Caco-2 (cell line): ENCODE results near the gene TSHZ3. TPM values are rescaled to one million over a fixed set of nuclear protein-coding genes. Genes with fewer than 3 reads are reported as not detected.

Experiments
- BruUV-seq: library from RNA; stranded (reverse); fragments of 400-500 nt; replicated peaks from 2 replicates; lab custom pipeline; 2021; lab: Mats Ljungman, UMichigan
- CTCF ChIA-PET: fragments of 300-600 bp; sonication (Branson Sonifier 250); formaldehyde crosslinking; loops from one replicate; lab custom pipeline; 2022; ENCODE audit warnings: antibody characterized with exemption; lab: Charles Lee
- POLR2A ChIA-PET: fragments of 300-600 bp; sonication (Branson Sonifier 250); formaldehyde crosslinking; loops from one replicate; lab custom pipeline; 2022; ENCODE audit warnings: antibody characterized with exemption; lab: Charles Lee
- DNase-seq, 2 experiments: peaks; one replicate each; pipeline versions ENCODE4 v3.0.0 to v3.0.0-alpha.2; 2020 to 2022
- H3K27me3 ChIP-seq: replicated peaks from 2 replicates; pipeline ENCODE4 v1.6.0; 2011; ENCODE audit warnings: low read length; ENCODE audit not compliant: control insufficient read depth, insufficient read depth
- H3K36me3 ChIP-seq: 2 replicates; pipeline ENCODE4 v1.5.1; 2011; ENCODE audit warnings: low read length; ENCODE audit not compliant: control insufficient read depth, insufficient read depth
- H3K4me1 ChIP-seq: fragments of 250-450 bp; sonication (Bioruptor Pico); 2 replicates; pipeline ENCODE4 v1.5.1; 2020; ENCODE audit warnings: mild to moderate bottlenecking
- H3K4me3 ChIP-seq: 2 replicates; pipeline ENCODE4 v1.5.1; 2011; ENCODE audit warnings: low read depth, mild to moderate bottlenecking, control low read depth, low read length
- H3K9me3 ChIP-seq: fragments of 250-450 bp; sonication (Bioruptor Pico); 2 replicates; pipeline ENCODE4 v1.5.1; 2020; ENCODE audit warnings: mild to moderate bottlenecking, moderate library complexity
- H3K27ac Mint-ChIP-seq: one replicate; pipeline ENCODE4 v1.8.0; 2022; ENCODE audit warnings: mixed read lengths; ENCODE audit not compliant: unreplicated experiment
- H3K27me3 Mint-ChIP-seq: one replicate; pipeline ENCODE4 v1.8.0; 2022; ENCODE audit warnings: mixed read lengths; ENCODE audit not compliant: insufficient read depth, unreplicated experiment
- H3K36me3 Mint-ChIP-seq: one replicate; pipeline ENCODE4 v1.8.0; 2022; ENCODE audit warnings: mild to moderate bottlenecking, mixed read lengths; ENCODE audit not compliant: insufficient read depth, unreplicated experiment
- H3K4me1 Mint-ChIP-seq: one replicate; pipeline ENCODE4 v1.8.0; 2022; ENCODE audit warnings: low read depth, mixed read lengths; ENCODE audit not compliant: unreplicated experiment
- H3K4me3 Mint-ChIP-seq: one replicate; pipeline ENCODE4 v1.8.0; 2022; ENCODE audit warnings: mild to moderate bottlenecking, moderate library complexity, mixed read lengths; ENCODE audit not compliant: unreplicated experiment
- H3K9me3 Mint-ChIP-seq: one replicate; pipeline ENCODE4 v1.8.0; 2022; ENCODE audit warnings: mixed read lengths; ENCODE audit not compliant: unreplicated experiment
- intact Hi-C: fragments of 100-400 bp; cut with micrococcal nuclease; formaldehyde crosslinking; loops from one replicate; pipeline ENCODE4 v1.10.0; 2022; ENCODE audit not compliant: unreplicated experiment
- total RNA-seq: library from RNA; stranded (reverse); gene quantifications from 2 replicates; pipeline ENCODE4 v1.2.3, GENCODE V29; 2022
- TF ChIP-seq, protein P1 (sequence below), 2 experiments: fragments of 200-600 bp in 1 of 2; IDR thresholded peaks; 1 replicate in 1 of 2; 2 replicates in 1 of 2; pipeline versions ENCODE4 v1.5.1 to v1.8.0; 2011 to 2022; ENCODE audit warnings: antibody characterized with exemption in 1 of 2, control low read depth in 1 of 2, inconsistent platforms in 1 of 2, low read depth in 1 of 2, low read length in 1 of 2, mild to moderate bottlenecking in 1 of 2, moderate library complexity in 1 of 2; ENCODE audit not compliant: insufficient read depth in 1 of 2, severe bottlenecking in 1 of 2, unreplicated experiment in 1 of 2

TSHZ3 gene
- total RNA-seq, 1 experiment from 2014 or later = not detected

GRCh38 chr19:31279436-31279765 is 69.8 kb downstream of the TSHZ3 start:
- H3K4me3 Mint-ChIP-seq = no peak overlapping the region
- CTCF ChIA-PET = no interaction called here
- BruUV-seq = no TSS peak
- Histone ChIP-seq H3K9me3 (no peaks in the 10 kb centered on the region), H3K4me1 (no peaks in the 10 kb centered on the region), H3K4me3 (no peak overlapping the region), H3K36me3 (no peaks in the 10 kb centered on the region), H3K27me3 (no peaks in the 10 kb centered on the region)
- POLR2A ChIA-PET = no interaction called here
- no peak for DNase-seq
- no peaks in the 10 kb centered on the region for H3K4me1 Mint-ChIP-seq
- no peak overlapping the region for H3K27ac Mint-ChIP-seq
- TF ChIP-seq, protein P1, sequence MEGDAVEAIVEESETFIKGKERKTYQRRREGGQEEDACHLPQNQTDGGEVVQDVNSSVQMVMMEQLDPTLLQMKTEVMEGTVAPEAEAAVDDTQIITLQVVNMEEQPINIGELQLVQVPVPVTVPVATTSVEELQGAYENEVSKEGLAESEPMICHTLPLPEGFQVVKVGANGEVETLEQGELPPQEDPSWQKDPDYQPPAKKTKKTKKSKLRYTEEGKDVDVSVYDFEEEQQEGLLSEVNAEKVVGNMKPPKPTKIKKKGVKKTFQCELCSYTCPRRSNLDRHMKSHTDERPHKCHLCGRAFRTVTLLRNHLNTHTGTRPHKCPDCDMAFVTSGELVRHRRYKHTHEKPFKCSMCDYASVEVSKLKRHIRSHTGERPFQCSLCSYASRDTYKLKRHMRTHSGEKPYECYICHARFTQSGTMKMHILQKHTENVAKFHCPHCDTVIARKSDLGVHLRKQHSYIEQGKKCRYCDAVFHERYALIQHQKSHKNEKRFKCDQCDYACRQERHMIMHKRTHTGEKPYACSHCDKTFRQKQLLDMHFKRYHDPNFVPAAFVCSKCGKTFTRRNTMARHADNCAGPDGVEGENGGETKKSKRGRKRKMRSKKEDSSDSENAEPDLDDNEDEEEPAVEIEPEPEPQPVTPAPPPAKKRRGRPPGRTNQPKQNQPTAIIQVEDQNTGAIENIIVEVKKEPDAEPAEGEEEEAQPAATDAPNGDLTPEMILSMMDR (IDR thresholded peaks at IDR 0.05; ENCODE audit: insufficient read depth in 1 of 2, low read depth in 1 of 2, low read length in 1 of 2, severe bottlenecking in 1 of 2, unreplicated experiment in 1 of 2) = no peak
- intact Hi-C loops = no loop called here
- peaks cover 13% of the 10 kb centered on the region for H3K27me3 Mint-ChIP-seq
- no peaks in the 10 kb centered on the region for H3K36me3 Mint-ChIP-seq
- no peaks in the 10 kb centered on the region for H3K9me3 Mint-ChIP-seq

GRCh38 chr19:31278555-31279435 is 70.4 kb downstream of the TSHZ3 start:
- CTCF ChIA-PET = no interaction called here
- Mint-ChIP-seq H3K27ac (no peak overlapping the region), H3K27me3 (peaks cover 13% of the 10 kb centered on the region), H3K36me3 (no peaks in the 10 kb centered on the region), H3K9me3 (no peaks in the 10 kb centered on the region), H3K4me1 (no peaks in the 10 kb centered on the region), H3K4me3 (no peak overlapping the region)
- DNase-seq = no peak
- H3K36me3 ChIP-seq = no peaks in the 10 kb centered on the region
- H3K4me1 ChIP-seq = no peaks in the 10 kb centered on the region
- H3K4me3 ChIP-seq = no peak overlapping the region
- no peaks in the 10 kb centered on the region for H3K9me3 ChIP-seq
- intact Hi-C loops = no loop called here
- POLR2A ChIA-PET = no interaction called here
- TF ChIP-seq, protein P1 (IDR thresholded peaks at IDR 0.05; ENCODE audit: insufficient read depth in 1 of 2, low read depth in 1 of 2, low read length in 1 of 2, severe bottlenecking in 1 of 2, unreplicated experiment in 1 of 2) = no peak
- no TSS peak for BruUV-seq
- no peaks in the 10 kb centered on the region for H3K27me3 ChIP-seq

DNA sequence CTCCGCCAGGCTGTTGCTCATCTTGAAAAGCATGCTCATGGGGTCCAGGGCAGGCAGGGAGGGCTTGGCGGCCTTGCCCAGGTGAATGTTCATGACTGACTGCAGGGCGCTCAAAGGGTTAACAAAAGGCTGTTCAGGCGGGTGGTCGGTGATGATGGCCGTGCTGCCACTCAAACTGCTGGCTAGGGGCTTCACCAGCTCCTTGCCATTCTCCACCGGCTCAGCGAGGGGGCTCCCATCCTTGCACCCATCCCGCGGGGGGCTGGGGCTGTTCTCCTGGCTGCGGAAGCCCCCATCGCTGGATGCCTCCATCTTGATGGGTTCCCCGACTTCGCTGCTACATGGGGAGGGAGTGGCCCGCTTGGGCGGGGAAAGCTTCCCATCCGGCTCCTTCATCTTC is 71.7 kb downstream of the TSHZ3 start:
- H3K4me3 ChIP-seq = no peak overlapping the region
- DNase-seq = no peak
- Mint-ChIP-seq H3K4me3 (no peak overlapping the region), H3K36me3 (no peaks in the 10 kb centered on the region), H3K9me3 (no peaks in the 10 kb centered on the region), H3K27ac (no peak overlapping the region), H3K4me1 (no peaks in the 10 kb centered on the region), H3K27me3 (peaks cover 13% of the 10 kb centered on the region)
- H3K27me3 ChIP-seq = no peaks in the 10 kb centered on the region
- no peaks in the 10 kb centered on the region for H3K9me3 ChIP-seq
- TF ChIP-seq, protein P1 (IDR thresholded peaks at IDR 0.05; ENCODE audit: insufficient read depth in 1 of 2, low read depth in 1 of 2, low read length in 1 of 2, severe bottlenecking in 1 of 2, unreplicated experiment in 1 of 2) = no peak
- ChIA-PET CTCF (no interaction called here), POLR2A (no interaction called here)
- intact Hi-C loops = no loop called here
- H3K4me1 ChIP-seq = no peaks in the 10 kb centered on the region
- H3K36me3 ChIP-seq = no peaks in the 10 kb centered on the region
- no TSS peak for BruUV-seq
